IMR-90 (cell line): ENCODE measurements around the gene NDUFA13. TPM values are rescaled to one million over a fixed set of nuclear protein-coding genes. Genes with fewer than 3 reads are reported as not detected.

Source experiments
- ATAC-seq: fragments of 200-7000 bp; cut with Tn5 transposase; 2 replicates; pipeline ENCODE4 v1.9.1; 2020; ENCODE audit warnings: low read depth, mild to moderate bottlenecking, moderate library complexity
- BruUV-seq: library from RNA; stranded (reverse); fragments of 400-500 nt; replicated peaks from 2 replicates; lab custom pipeline; 2021; lab: Mats Ljungman, UMichigan
- CTCF ChIA-PET: fragments of 300-600 bp; formaldehyde crosslinking; extraction: SDS; loops from one replicate; lab custom pipeline; 2021; ENCODE audit warnings: antibody characterized with exemption; lab: Yijun Ruan, JAX
- POLR2A ChIA-PET: fragments of 300-600 bp; sonication (Branson Sonifier 250); formaldehyde crosslinking; loops from one replicate; lab custom pipeline; 2022; ENCODE audit warnings: antibody characterized with exemption; ENCODE audit not compliant: unreplicated experiment; lab: Charles Lee
- DNase-seq: peaks from one replicate; pipeline ENCODE4 v3.0.0; 2013
- H2AFZ ChIP-seq: replicated peaks from 2 replicates; pipeline ENCODE3; 2013; ENCODE audit warnings: low read length, mild to moderate bottlenecking; ENCODE audit not compliant: poor library complexity
- H2AK5ac ChIP-seq: 2 replicates; pipeline ENCODE4 v1.6.1; 2013; ENCODE audit warnings: low read depth, low read length, inconsistent platforms
- H2AK9ac ChIP-seq: replicated peaks from 2 replicates; pipeline ENCODE3; 2013; ENCODE audit warnings: mild to moderate bottlenecking, low read depth, low read length, moderate library complexity; ENCODE audit not compliant: poor library complexity
- H2BK120ac ChIP-seq: 2 replicates; pipeline ENCODE4 v1.6.1; 2013; ENCODE audit warnings: low read depth, low read length, inconsistent platforms
- H2BK15ac ChIP-seq: 3 replicates; pipeline ENCODE4 v1.6.1; 2013; ENCODE audit warnings: low read depth, low read length, inconsistent platforms
- H2BK20ac ChIP-seq: 2 replicates; pipeline ENCODE4 v1.6.1; 2013; ENCODE audit warnings: low read depth, mild to moderate bottlenecking, inconsistent platforms, low read length, moderate library complexity
- H2BK5ac ChIP-seq: 2 replicates; pipeline ENCODE4 v1.6.1; 2013; ENCODE audit warnings: mild to moderate bottlenecking, low read depth, low read length, inconsistent platforms; ENCODE audit not compliant: poor library complexity, severe bottlenecking
- H3K14ac ChIP-seq: replicated peaks from 2 replicates; pipeline ENCODE4 v1.6.1; 2013; ENCODE audit warnings: low read depth, low read length, inconsistent platforms
- H3K18ac ChIP-seq: 2 replicates; pipeline ENCODE4 v1.6.1; 2013; ENCODE audit warnings: low read depth, low read length, control low read depth
- H3K23ac ChIP-seq: 2 replicates; pipeline ENCODE4 v1.6.1; 2013; ENCODE audit warnings: low read depth, low read length, inconsistent platforms
- H3K27ac ChIP-seq: 2 replicates; pipeline ENCODE4 v1.5.1; 2013; ENCODE audit warnings: mild to moderate bottlenecking, control low read depth, low read length; ENCODE audit not compliant: insufficient read depth
- H3K27me3 ChIP-seq: 2 replicates; pipeline ENCODE4 v1.6.1; 2013; ENCODE audit warnings: low read length; ENCODE audit not compliant: control insufficient read depth, insufficient read depth
- H3K36me3 ChIP-seq: 2 replicates; pipeline ENCODE4 v1.6.1; 2013; ENCODE audit warnings: low read length, mixed read lengths; ENCODE audit not compliant: control insufficient read depth, insufficient read depth
- H3K4ac ChIP-seq: 2 replicates; pipeline ENCODE4 v1.6.1; 2013; ENCODE audit warnings: low read depth, low read length, inconsistent platforms
- H3K4me1 ChIP-seq: 2 replicates; pipeline ENCODE4 v1.6.1; 2013; ENCODE audit warnings: low read length, mixed read lengths; ENCODE audit not compliant: control insufficient read depth, insufficient read depth
- H3K4me2 ChIP-seq: 2 replicates; pipeline ENCODE4 v1.6.1; 2013; ENCODE audit warnings: low read depth, mild to moderate bottlenecking, control low read depth, low read length, moderate library complexity
- H3K4me3 ChIP-seq: 2 replicates; pipeline ENCODE4 v1.5.1; 2013; ENCODE audit warnings: low read depth, mild to moderate bottlenecking, control low read depth, low read length, moderate library complexity; ENCODE audit not compliant: insufficient read depth
- H3K56ac ChIP-seq: 2 replicates; pipeline ENCODE4 v1.6.1; 2013; ENCODE audit warnings: low read length, inconsistent platforms; ENCODE audit not compliant: insufficient read depth; ENCODE audit errors: extremely low read depth
- H3K79me1 ChIP-seq, 2 experiments: 2 replicates each; pipeline ENCODE4 v1.6.1; 2013; ENCODE audit warnings: low read length in 2 of 2, inconsistent platforms in 1 of 2, low read depth in 1 of 2
- H3K9ac ChIP-seq: 2 replicates; pipeline ENCODE4 v1.6.1; 2013; ENCODE audit warnings: low read depth, low read length, control low read depth
- H3K9me1 ChIP-seq: 2 replicates; pipeline ENCODE4 v1.6.1; 2013; ENCODE audit warnings: low read length, inconsistent platforms; ENCODE audit not compliant: insufficient read depth
- H3K9me3 ChIP-seq: 2 replicates; pipeline ENCODE4 v1.6.1; 2013; ENCODE audit warnings: low read length; ENCODE audit not compliant: control insufficient read depth, insufficient read depth
- H4K20me1 ChIP-seq: 2 replicates; pipeline ENCODE4 v1.6.1; 2013; ENCODE audit warnings: low read length, inconsistent platforms; ENCODE audit not compliant: insufficient read depth
- H4K5ac ChIP-seq: 2 replicates; pipeline ENCODE4 v1.6.1; 2013; ENCODE audit warnings: mild to moderate bottlenecking, low read depth, low read length, control low read depth
- H4K8ac ChIP-seq, 2 experiments: 2 replicates each; pipeline ENCODE4 v1.6.1; 2013; ENCODE audit warnings: low read depth in 2 of 2, low read length in 2 of 2, control low read depth in 1 of 2, inconsistent platforms in 1 of 2
- H4K91ac ChIP-seq: 2 replicates; pipeline ENCODE4 v1.6.1; 2013; ENCODE audit warnings: low read depth, low read length, inconsistent platforms; ENCODE audit not compliant: insufficient read depth
- BHLHE40 ChIP-seq: fragments of 150-350 bp; IDR thresholded peaks from 2 replicates; pipeline ENCODE4 v1.6.1; 2016; ENCODE audit warnings: mild to moderate bottlenecking, low read depth, low read length
- CEBPB ChIP-seq: IDR thresholded peaks from 2 replicates; pipeline ENCODE4 v1.6.1; 2012; ENCODE audit warnings: low read depth, low read length, improper control_type of control experiment
- CHD1 ChIP-seq: IDR thresholded peaks from 2 replicates; pipeline ENCODE4 v1.6.1; 2012; ENCODE audit warnings: low read depth, low read length, improper control_type of control experiment
- ELK1 ChIP-seq: fragments of 150-350 bp; IDR thresholded peaks from 2 replicates; pipeline ENCODE4 v1.6.1; 2016; ENCODE audit warnings: low read depth, mild to moderate bottlenecking, low read length, moderate library complexity, borderline replicate concordance
- FOS ChIP-seq: fragments of 150-350 bp; IDR thresholded peaks from 2 replicates; pipeline ENCODE4 v1.6.1; 2016; ENCODE audit warnings: low read depth, low read length
- MAFK ChIP-seq: IDR thresholded peaks from 2 replicates; pipeline ENCODE4 v1.6.1; 2012; ENCODE audit warnings: low read depth, low read length, improper control_type of control experiment
- MAZ ChIP-seq: IDR thresholded peaks from 2 replicates; pipeline ENCODE4 v1.6.1; 2012; ENCODE audit warnings: low read depth, mild to moderate bottlenecking, low read length, improper control_type of control experiment, moderate library complexity, borderline replicate concordance
- NFE2L2 ChIP-seq: fragments of 150-350 bp; IDR thresholded peaks from 2 replicates; pipeline ENCODE4 v1.6.1; 2016; ENCODE audit warnings: low read depth, mild to moderate bottlenecking, low read length
- POLR2A ChIP-seq: IDR thresholded peaks from 2 replicates; pipeline ENCODE4 v1.6.1; 2012; ENCODE audit warnings: mild to moderate bottlenecking, low read depth, low read length
- RAD21 ChIP-seq: IDR thresholded peaks from 2 replicates; pipeline ENCODE4 v1.6.1; 2012; ENCODE audit warnings: low read length, improper control_type of control experiment
- RFX5 ChIP-seq: IDR thresholded peaks from 2 replicates; pipeline ENCODE4 v1.8.0; 2012; ENCODE audit warnings: low read depth, mild to moderate bottlenecking, low read length, moderate library complexity
- WGBS, 2 experiments: methylation state at CpG; one replicate each; pipeline versions ENCODE4 v1.1.5 to v1.1.7; 2013; ENCODE audit warnings: missing lambda C conversion rate in 2 of 2; ENCODE audit not compliant: insufficient read length in 1 of 2; ENCODE audit errors: extremely low coverage in 2 of 2; 5-methylcytosine and 5-hydroxymethylcytosine counted together
- dilution Hi-C: fragments of 300-500 bp; cut with HindIII; formaldehyde crosslinking; loops from one replicate; pipeline ENCODE4 v1.14.3; 2018; ENCODE audit warnings: low sequenced_read_pairs; ENCODE audit not compliant: unreplicated experiment
- in situ Hi-C: fragments of 300-500 bp; cut with MboI; formaldehyde crosslinking; loops from 3 replicates; pipeline ENCODE4 v1.14.3; 2019; ENCODE audit warnings: low sequenced_read_pairs, inconsistent platforms, mixed read lengths
- intact Hi-C: fragments of 100-400 bp; cut with micrococcal nuclease; formaldehyde crosslinking; loops from 2 replicates; pipeline ENCODE4 v1.10.0; 2022
- polyA plus RNA-seq, 3 experiments: library from polyadenylated mRNA; depleted of rRNA; stranded (reverse); fragments of >200 nt; gene quantifications; 2 replicates each; pipeline ENCODE4 v1.2.3, GENCODE V29; 2012; ENCODE audit warnings: low replicate concordance in 1 of 3
- total RNA-seq: library from RNA; depleted of rRNA; stranded (reverse); fragments of >200 nt; gene quantifications from 2 replicates; pipeline ENCODE4 v1.2.3, GENCODE V29; 2012
- TF ChIP-seq, protein P1 (sequence below): conservative IDR thresholded peaks from 2 replicates; pipeline ENCODE4 v1.5.1; 2012; ENCODE audit warnings: mild to moderate bottlenecking, low read depth, low read length, improper control_type of control experiment

The NDUFA13 gene
- total and polyA plus RNA-seq, 2 of the 4 experiments (the other 2 are of a cell fraction) = 30.6 to 667 TPM

- TF ChIP-seq CHD1 (no peak), ELK1 (no peak)
These were observed 17.8 kb downstream of the NDUFA13 start (continued) for GRCh38 chr19:19533841-19534240.

- Histone ChIP-seq H3K4me1 (peaks cover 5% of the 10 kb centered on the region), H2AK5ac (0 out of 2 replicates have a peak overlapping the region, but pooled peaks have one; percentile 15), H2BK5ac (no peak overlapping the region), H3K79me1 (no peaks in the 10 kb centered on the region; a peak in 1 of 4 replicates), H4K20me1 (peaks cover 11% of the 10 kb centered on the region; the same call in 1 of the 2 replicates), H2AK9ac (no peak overlapping the region), H2AFZ (no peak overlapping the region), H3K56ac (no peak overlapping the region), H2BK120ac (no peak overlapping the region), H3K27me3 (peaks cover 16% of the 10 kb centered on the region), H3K9me1 (no peaks in the 10 kb centered on the region), H2BK20ac (no peak overlapping the region), H3K4me3 (no peak overlapping the region), H3K9me3 (no peaks in the 10 kb centered on the region), H4K8ac (no peak overlapping the region), H3K23ac (no peak overlapping the region), H3K9ac (no peak overlapping the region), H3K27ac (no peak overlapping the region), H3K4ac (no peak overlapping the region), H3K36me3 (no peaks in the 10 kb centered on the region), H3K18ac (no peak overlapping the region), H2BK15ac (no peak overlapping the region), H3K4me2 (no peak overlapping the region), H3K14ac (no peak overlapping the region), H4K5ac (no peak overlapping the region), H4K91ac (no peak overlapping the region)
- 57% methylated on average over 17 of the region's 27 CpGs; no CpG with 5 or more reads in 1 of the 2 experiments for WGBS, 2 experiments
- in situ Hi-C loops = loop anchor here (5.0 to 25.0 kb wide), 2 partner anchors 108 to 428 kb away; partner anchors contain the start of gene GMIP
- ChIA-PET POLR2A (no interaction called here), CTCF (no interaction called here)
- ATAC-seq = no peak
- BruUV-seq = no TSS peak
- dilution Hi-C loops = no loop called here
- no peak for DNase-seq
- intact Hi-C loops = no loop called here
- TF ChIP-seq FOS = no peak
- TF ChIP-seq CHD1 = no peak
- no peak for TF ChIP-seq ELK1
- TF ChIP-seq MAZ = no peak
- no peak for TF ChIP-seq MAFK
- TF ChIP-seq RFX5 = no peak
- TF ChIP-seq NFE2L2 = no peak
- no peak for TF ChIP-seq RAD21
- TF ChIP-seq CEBPB = no peak
- TF ChIP-seq BHLHE40 = no peak
- no peak for TF ChIP-seq POLR2A
- TF ChIP-seq, protein P1, sequence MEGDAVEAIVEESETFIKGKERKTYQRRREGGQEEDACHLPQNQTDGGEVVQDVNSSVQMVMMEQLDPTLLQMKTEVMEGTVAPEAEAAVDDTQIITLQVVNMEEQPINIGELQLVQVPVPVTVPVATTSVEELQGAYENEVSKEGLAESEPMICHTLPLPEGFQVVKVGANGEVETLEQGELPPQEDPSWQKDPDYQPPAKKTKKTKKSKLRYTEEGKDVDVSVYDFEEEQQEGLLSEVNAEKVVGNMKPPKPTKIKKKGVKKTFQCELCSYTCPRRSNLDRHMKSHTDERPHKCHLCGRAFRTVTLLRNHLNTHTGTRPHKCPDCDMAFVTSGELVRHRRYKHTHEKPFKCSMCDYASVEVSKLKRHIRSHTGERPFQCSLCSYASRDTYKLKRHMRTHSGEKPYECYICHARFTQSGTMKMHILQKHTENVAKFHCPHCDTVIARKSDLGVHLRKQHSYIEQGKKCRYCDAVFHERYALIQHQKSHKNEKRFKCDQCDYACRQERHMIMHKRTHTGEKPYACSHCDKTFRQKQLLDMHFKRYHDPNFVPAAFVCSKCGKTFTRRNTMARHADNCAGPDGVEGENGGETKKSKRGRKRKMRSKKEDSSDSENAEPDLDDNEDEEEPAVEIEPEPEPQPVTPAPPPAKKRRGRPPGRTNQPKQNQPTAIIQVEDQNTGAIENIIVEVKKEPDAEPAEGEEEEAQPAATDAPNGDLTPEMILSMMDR = no peak
These were observed 18.7 kb downstream of the NDUFA13 start for GRCh38 chr19:19534556-19535265.
